OCI-LY1 (cell line): ENCODE results near the gene ARPC5L.

Experiments
- CTCF ChIP-seq: fragments of 200-600 bp; sonication (generic), shearing (Covaris generic); IDR thresholded peaks from 2 replicates; pipeline ENCODE4 v1.5.1; 2017; ENCODE audit warnings: mild to moderate bottlenecking, antibody characterized with exemption, low read length, moderate library complexity, mixed read lengths
- EZH2 ChIP-seq: fragments of 200-600 bp; sonication (generic), shearing (Covaris generic); IDR thresholded peaks from 2 replicates; pipeline ENCODE4 v1.8.0; 2017; ENCODE audit warnings: borderline replicate concordance, mixed run types, mild to moderate bottlenecking, antibody characterized with exemption, low read length, moderate library complexity, mixed read lengths

- TF ChIP-seq EZH2: no peak
- no peak for TF ChIP-seq CTCF
These were observed 9.2 kb downstream of the ARPC5L start for GRCh38 chr9:124871156-124871561.
